NB4 (cell line): ENCODE results near the gene KCNJ14.
A peak's percentile ranks its signal among the peaks of the same experiment; 100 is the strongest.

ENCODE experiments used
- DNase-seq: peaks from one replicate; pipeline ENCODE4 v3.0.0; 2010; ENCODE audit warnings: low read depth
- H3K4me3 ChIP-seq: one replicate; pipeline ENCODE4 v1.5.1; 2011; ENCODE audit warnings: mild to moderate bottlenecking, low read depth, low read length, moderate library complexity
- MAX ChIP-seq: IDR thresholded peaks from 2 replicates; pipeline ENCODE4 v1.6.1; 2011; ENCODE audit warnings: low read depth, low read length
- MYC ChIP-seq: IDR thresholded peaks from 2 replicates; pipeline ENCODE4 v1.6.1; 2011; ENCODE audit warnings: low read depth, low read length
- POLR2A ChIP-seq: IDR thresholded peaks from 2 replicates; pipeline ENCODE4 v1.6.1; 2011; ENCODE audit warnings: mild to moderate bottlenecking; ENCODE audit not compliant: insufficient read length; ENCODE audit errors: extremely low read depth
- TF ChIP-seq, protein P1 (sequence below): IDR thresholded peaks from one replicate; pipeline ENCODE4 v1.5.1; 2012; ENCODE audit warnings: low read depth, low read length

Gene KCNJ14

DNA sequence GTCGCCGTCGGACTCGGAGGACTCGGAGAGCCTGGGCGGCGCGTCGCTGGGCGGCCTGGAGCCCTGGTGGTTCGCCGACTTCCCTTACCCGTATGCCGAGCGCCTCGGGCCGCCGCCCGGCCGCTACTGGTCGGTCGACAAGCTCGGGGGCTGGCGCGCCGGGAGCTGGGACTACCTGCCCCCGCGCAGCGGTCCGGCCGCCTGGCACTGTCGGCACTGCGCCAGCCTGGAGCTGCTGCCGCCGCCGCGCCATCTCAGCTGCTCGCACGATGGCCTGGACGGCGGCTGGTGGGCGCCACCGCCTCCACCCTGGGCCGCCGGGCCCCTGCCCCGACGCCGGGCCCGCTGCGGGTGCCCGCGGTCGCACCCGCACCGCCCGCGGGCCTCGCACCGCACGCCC is 12.1 kb upstream of the KCNJ14 start:
- peak; percentile 44 for DNase-seq
- TF ChIP-seq MYC, result no peak
- TF ChIP-seq, protein P1, sequence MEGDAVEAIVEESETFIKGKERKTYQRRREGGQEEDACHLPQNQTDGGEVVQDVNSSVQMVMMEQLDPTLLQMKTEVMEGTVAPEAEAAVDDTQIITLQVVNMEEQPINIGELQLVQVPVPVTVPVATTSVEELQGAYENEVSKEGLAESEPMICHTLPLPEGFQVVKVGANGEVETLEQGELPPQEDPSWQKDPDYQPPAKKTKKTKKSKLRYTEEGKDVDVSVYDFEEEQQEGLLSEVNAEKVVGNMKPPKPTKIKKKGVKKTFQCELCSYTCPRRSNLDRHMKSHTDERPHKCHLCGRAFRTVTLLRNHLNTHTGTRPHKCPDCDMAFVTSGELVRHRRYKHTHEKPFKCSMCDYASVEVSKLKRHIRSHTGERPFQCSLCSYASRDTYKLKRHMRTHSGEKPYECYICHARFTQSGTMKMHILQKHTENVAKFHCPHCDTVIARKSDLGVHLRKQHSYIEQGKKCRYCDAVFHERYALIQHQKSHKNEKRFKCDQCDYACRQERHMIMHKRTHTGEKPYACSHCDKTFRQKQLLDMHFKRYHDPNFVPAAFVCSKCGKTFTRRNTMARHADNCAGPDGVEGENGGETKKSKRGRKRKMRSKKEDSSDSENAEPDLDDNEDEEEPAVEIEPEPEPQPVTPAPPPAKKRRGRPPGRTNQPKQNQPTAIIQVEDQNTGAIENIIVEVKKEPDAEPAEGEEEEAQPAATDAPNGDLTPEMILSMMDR, result no peak
- no peak for TF ChIP-seq POLR2A
- no peak for TF ChIP-seq MAX
- H3K4me3 ChIP-seq, result no peak overlapping the region

DNA sequence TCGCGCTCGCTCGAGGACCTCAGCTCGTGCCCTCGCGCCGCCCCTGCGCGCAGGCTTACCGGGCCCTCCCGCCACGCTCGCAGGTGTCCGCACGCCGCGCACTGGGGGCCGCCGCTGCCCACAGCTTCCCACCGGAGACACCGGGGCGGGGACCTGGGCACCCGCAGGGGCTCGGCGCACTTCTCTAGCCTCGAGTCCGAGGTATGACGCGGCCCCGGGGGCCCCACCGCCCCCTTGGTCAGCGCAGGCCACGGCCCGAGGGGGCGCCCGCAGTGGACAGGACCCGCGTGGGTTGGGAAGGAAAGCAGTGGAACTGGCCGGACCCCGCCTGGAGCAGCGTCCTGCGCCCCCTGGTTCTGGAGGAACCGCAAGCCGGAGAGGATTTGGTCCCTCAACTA is 11.6 kb upstream of the KCNJ14 start:
- TF ChIP-seq POLR2A (no peak), MAX (no peak), MYC (no peak)
- DNase-seq, result peak; percentile 36
- no peak overlapping the region for H3K4me3 ChIP-seq

DNA sequence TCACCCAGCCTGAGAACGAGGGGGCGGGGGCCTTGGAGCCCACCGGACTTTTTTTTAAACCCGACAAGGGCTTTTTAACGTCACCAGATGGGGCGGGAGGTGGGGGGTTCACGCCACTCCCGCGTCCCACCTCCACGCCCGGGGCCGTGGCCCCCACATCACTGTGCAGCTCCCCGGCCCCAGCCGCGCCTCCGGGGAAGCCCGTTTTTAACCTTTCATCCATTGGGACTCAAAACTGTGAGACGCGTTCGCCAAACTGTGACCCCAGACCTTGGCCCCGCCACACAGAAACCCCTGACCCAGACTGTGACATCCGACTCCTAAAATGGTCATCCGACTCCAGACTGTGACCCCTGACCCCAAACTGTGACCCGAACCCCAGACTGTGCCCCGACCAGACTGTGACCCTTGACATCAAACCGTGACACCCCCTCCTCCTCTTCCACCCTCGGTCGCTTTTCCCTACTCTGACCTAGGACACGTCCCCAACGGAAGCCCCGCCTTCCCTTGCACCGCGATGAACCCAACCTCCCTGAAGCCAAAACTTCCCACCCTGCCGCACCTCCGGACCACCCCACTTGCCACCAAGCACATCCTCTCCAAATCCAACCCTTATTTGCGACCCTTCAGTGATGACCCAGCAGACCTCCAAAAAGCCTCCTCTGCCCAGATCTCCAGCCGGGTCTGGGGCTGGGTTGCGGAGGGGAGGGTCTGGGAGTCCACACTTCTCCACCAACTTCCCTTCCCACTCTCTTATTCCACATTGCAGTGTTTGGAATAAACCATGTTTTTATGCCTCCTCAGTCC is 11.0 kb upstream of the KCNJ14 start:
- peak overlapping the region; percentile 82 for H3K4me3 ChIP-seq
- DNase-seq, result peak; percentile 61
- no peak for TF ChIP-seq MAX
- TF ChIP-seq MYC, result 0 out of 2 replicates have a peak, but pooled peaks have one; percentile 22

DNA sequence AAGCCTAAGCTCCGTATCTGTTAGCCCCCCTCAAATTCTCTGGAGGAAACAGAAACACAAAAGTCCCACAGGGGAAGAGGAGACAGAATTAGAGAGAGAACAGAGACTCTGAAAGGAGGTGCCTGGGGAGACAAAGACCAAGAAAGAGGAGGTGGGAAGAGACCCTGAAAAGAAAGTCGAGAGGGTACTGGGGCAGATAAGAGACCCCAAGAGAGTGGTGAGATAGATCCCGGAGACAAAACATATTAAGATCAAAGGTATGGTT is 10.5 kb upstream of the KCNJ14 start:
- no peak for DNase-seq
- H3K4me3 ChIP-seq, result peak overlapping the region; percentile 82
- TF ChIP-seq MYC (0 out of 2 replicates have a peak, but pooled peaks have one; percentile 16), MAX (0 out of 2 replicates have a peak, but pooled peaks have one; percentile 45), POLR2A (no peak)
- TF ChIP-seq, protein P1, result no peak

- DNase-seq, result peak; percentile 98
- peak overlapping the region; percentile 82 for H3K4me3 ChIP-seq
- TF ChIP-seq MAX, result peak; percentile 3; the same call in 1 of the 2 replicates
- no peak for TF ChIP-seq POLR2A
- TF ChIP-seq MYC, result 0 out of 2 replicates have a peak, but pooled peaks have one; percentile 0
- TF ChIP-seq, protein P1, result peak; percentile 90
These were observed 10.1 kb upstream of the KCNJ14 start for GRCh38 chr19:48445256-48445605.

DNA sequence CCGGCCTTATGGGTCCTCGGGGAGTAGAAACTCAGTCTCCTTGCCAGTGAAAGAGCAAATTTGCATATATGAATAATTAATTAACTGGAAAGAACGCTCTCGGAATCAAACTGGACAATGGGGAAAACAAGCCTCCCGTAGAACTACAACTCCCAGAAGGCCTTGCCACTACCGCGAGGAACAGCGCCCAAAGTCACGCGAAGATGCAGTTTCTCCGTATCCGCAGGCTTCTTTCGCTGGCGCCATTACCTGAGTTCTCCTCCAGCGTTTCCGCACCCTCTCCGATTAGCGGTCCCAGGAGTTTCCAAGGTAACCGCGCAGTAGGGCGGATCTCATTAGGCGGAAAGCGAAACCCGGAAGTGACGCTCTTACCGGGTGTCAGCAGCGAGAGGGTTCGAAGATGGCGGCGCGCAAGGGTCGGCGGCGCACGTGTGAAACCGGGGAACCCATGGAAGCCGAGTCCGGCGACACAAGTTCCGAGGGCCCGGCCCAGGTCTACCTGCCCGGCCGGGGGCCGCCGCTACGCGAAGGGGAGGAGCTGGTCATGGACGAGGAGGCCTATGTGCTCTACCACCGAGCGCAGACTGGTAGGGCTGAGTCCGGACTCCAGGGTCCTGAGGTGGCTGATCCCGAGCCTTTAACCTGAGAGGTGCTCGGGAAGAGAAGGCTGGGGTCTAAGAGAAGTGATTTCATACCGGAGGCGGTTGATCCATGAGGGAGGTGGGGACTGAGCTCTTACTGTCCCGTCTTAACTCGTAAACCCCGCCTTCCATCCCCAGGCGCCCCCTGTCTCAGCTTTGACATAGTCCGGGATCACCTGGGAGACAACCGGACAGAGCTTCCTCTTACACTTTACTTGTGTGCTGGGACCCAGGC is 9.5 kb upstream of the KCNJ14 start, which contains the start of gene GRWD1:
GRWD1 (plus strand) TSS at position 378 of the 876 bp plus-strand sequence; CDS start at position 401, 23 bp downstream.
- TF ChIP-seq, protein P1, result peak; percentile 52
- peak; percentile 99 for TF ChIP-seq POLR2A
- TF ChIP-seq MYC, result peak; percentile 100
- peak; percentile 99 for TF ChIP-seq MAX
- H3K4me3 ChIP-seq, result peak within 1 kb of the TSS; percentile 82
- DNase-seq, result peak; percentile 100
